A549 (cell line): ENCODE results near the gene STRN3. TPM values are rescaled to one million over a fixed set of nuclear protein-coding genes. Genes with fewer than 3 reads are reported as not detected.
A peak's percentile ranks its signal among the peaks of the same experiment; 100 is the strongest.
"Not testable (repeated sequence)": the region's sequence is repeated elsewhere in the genome, so short reads cannot be mapped to it uniquely, and the experiment has no call there.

Source experiments
- ATAC-seq, 2 experiments: fragments of 200-7000 bp in 1 of 2; fragments of >200 bp in 1 of 2; cut with Nextera tagmentation in 1 of 2; cut with Tn5 transposase in 1 of 2; 3 replicates each; pipeline versions ENCODE4 v1.8.0 to v1.9.1; 2018 to 2020; ENCODE audit warnings: mild to moderate bottlenecking in 1 of 2, moderate library complexity in 1 of 2
- CTCF ChIA-PET: fragments of 300-600 bp; sonication (Branson Sonifier 250); formaldehyde crosslinking; extraction: SDS; loops from one replicate; lab custom pipeline; 2021; ENCODE audit warnings: antibody characterized with exemption, inconsistent platforms; lab: Yijun Ruan, JAX
- POLR2A ChIA-PET: fragments of 350-600 bp; formaldehyde crosslinking; extraction: SDS; loops from one replicate; lab custom pipeline; 2021; ENCODE audit warnings: antibody characterized with exemption, inconsistent platforms; lab: Yijun Ruan, JAX
- DNase-seq, 2 experiments: peaks; one replicate each; pipeline versions ENCODE4 v3.0.0 to v3.0.0-alpha.2; 2011 to 2016; ENCODE audit warnings: low read depth in 1 of 2, low spot score in 1 of 2
- FAIRE-seq: peaks from 2 replicates; lab custom pipeline; 2011; peaks lifted over from hg19 to GRCh38; lab: Jason Lieb, UNC
- H3K27ac ChIP-seq, 2 experiments: fragments of >200 bp; sonication (Bioruptor Twin); formaldehyde crosslinking; 3 replicates each; pipeline ENCODE4 v1.5.1; 2016 to 2017
- H3K4me1 ChIP-seq: fragments of >200 bp; sonication (Bioruptor Twin); formaldehyde crosslinking; 3 replicates; pipeline ENCODE4 v1.6.1; 2016
- H3K4me2 ChIP-seq: fragments of >200 bp; sonication (Bioruptor Twin); formaldehyde crosslinking; 3 replicates; pipeline ENCODE4 v1.6.1; 2016
- H3K4me3 ChIP-seq: fragments of >200 bp; sonication (Bioruptor Twin); formaldehyde crosslinking; 3 replicates; pipeline ENCODE4 v1.5.1; 2016
- H3K9me3 ChIP-seq: fragments of >200 bp; sonication (Bioruptor Twin); formaldehyde crosslinking; 3 replicates; pipeline ENCODE4 v1.6.1; 2016
- BHLHE40 ChIP-seq: IDR thresholded peaks from 2 replicates; pipeline ENCODE4 v1.6.1; 2012; ENCODE audit warnings: low read depth, low read length, inconsistent platforms
- CBX2 ChIP-seq: fragments of 200-600 bp; sonication (generic); IDR thresholded peaks from 2 replicates; pipeline ENCODE4 v1.6.1; 2016; ENCODE audit warnings: low read depth, mild to moderate bottlenecking, borderline replicate concordance
- CEBPB ChIP-seq, 2 experiments: fragments of >200 bp in 1 of 2; sonication (Bioruptor Twin) in 1 of 2; formaldehyde crosslinking in 1 of 2; IDR thresholded peaks; 2 replicates each; pipeline ENCODE4 v1.6.1; 2012 to 2016
- CHD4 ChIP-seq: fragments of 200-600 bp; sonication (generic); IDR thresholded peaks from 2 replicates; pipeline ENCODE4 v1.6.1; 2016; ENCODE audit warnings: antibody characterized with exemption, mild to moderate bottlenecking, borderline replicate concordance
- FOXS1 ChIP-seq: fragments of 250-450 bp; sonication (Bioruptor Pico); IDR thresholded peaks from 2 replicates; pipeline ENCODE4 v1.5.0; 2020; ENCODE audit warnings: mild to moderate bottlenecking, moderate library complexity
- KDM1A ChIP-seq: fragments of 200-600 bp; sonication (generic); IDR thresholded peaks from 2 replicates; pipeline ENCODE4 v1.6.1; 2016; ENCODE audit warnings: low read depth, mild to moderate bottlenecking
- MAFK ChIP-seq: fragments of 450-650 bp; IDR thresholded peaks from 2 replicates; pipeline ENCODE4 v1.6.1; 2014; ENCODE audit not compliant: partially characterized antibody
- MYC ChIP-seq: IDR thresholded peaks from 2 replicates; pipeline ENCODE4 v1.6.1; 2012; ENCODE audit warnings: mild to moderate bottlenecking, inconsistent platforms, low read length, improper control_type of control experiment, borderline replicate concordance
- NR3C1 ChIP-seq: fragments of >200 bp; sonication (Bioruptor Twin); formaldehyde crosslinking; IDR thresholded peaks from 3 replicates; pipeline ENCODE4 v1.6.1; 2017
- PHF8 ChIP-seq: fragments of 200-600 bp; sonication (generic); IDR thresholded peaks from 2 replicates; pipeline ENCODE4 v1.6.1; 2016; ENCODE audit warnings: low read depth, mild to moderate bottlenecking, antibody characterized with exemption, moderate library complexity, borderline replicate concordance
- POLR2AphosphoS2 ChIP-seq: conservative IDR thresholded peaks from 2 replicates; pipeline ENCODE4 v1.6.1; 2012; ENCODE audit warnings: low read length, improper control_type of control experiment, inconsistent platforms
- RFX5 ChIP-seq: fragments of 450-650 bp; IDR thresholded peaks from 2 replicates; pipeline ENCODE4 v1.7.1; 2014; ENCODE audit warnings: antibody characterized with exemption, mild to moderate bottlenecking, moderate library complexity
- SREBF2 ChIP-seq: fragments of 450-650 bp; IDR thresholded peaks from 2 replicates; pipeline ENCODE4 v1.6.1; 2014; ENCODE audit warnings: mild to moderate bottlenecking, moderate library complexity
- ZC3H11A ChIP-seq: fragments of 450-650 bp; IDR thresholded peaks from 2 replicates; pipeline ENCODE4 v1.6.1; 2014; ENCODE audit warnings: antibody characterized with exemption, mild to moderate bottlenecking
- ZFP36 ChIP-seq: fragments of 450-650 bp; IDR thresholded peaks from 2 replicates; pipeline ENCODE4 v1.6.1; 2014; ENCODE audit warnings: borderline replicate concordance; ENCODE audit not compliant: partially characterized antibody
- ZSCAN20 ChIP-seq: fragments of 250-450 bp; sonication (Bioruptor Pico); IDR thresholded peaks from 2 replicates; pipeline ENCODE4 v1.8.0; 2022; ENCODE audit warnings: mild to moderate bottlenecking, moderate library complexity
- WGBS: methylation state at CpG from one replicate; pipeline ENCODE4 v1.1.6; 2017; ENCODE audit errors: missing lambda C conversion rate; 5-methylcytosine and 5-hydroxymethylcytosine counted together
- polyA plus RNA-seq, 4 experiments: library from polyadenylated mRNA; depleted of rRNA in 3 of 4; stranded (reverse); fragments of >200 nt; fragmentation: RNase III in 1 of 4; extraction: RNeasy Plus Mini Kit Qiagen cat#74134 plus additional on column Dnase treatment in 1 of 4; gene quantifications; 2 replicates in 3 of 4; 3 replicates in 1 of 4; pipeline ENCODE4 v1.2.3, GENCODE V29; 2011 to 2017
- TF ChIP-seq, protein P1 (sequence below): fragments of 200-600 bp; sonication (generic); IDR thresholded peaks from 2 replicates; pipeline ENCODE4 v1.6.1; 2016; ENCODE audit warnings: antibody characterized with exemption, mild to moderate bottlenecking, moderate library complexity
- TF ChIP-seq, protein P2 (sequence below): fragments of 250-450 bp; sonication (Bioruptor Pico); IDR thresholded peaks from 2 replicates; pipeline ENCODE4 v1.5.0; 2021; ENCODE audit warnings: mild to moderate bottlenecking, moderate library complexity, borderline replicate concordance
- TF ChIP-seq, protein P3 (sequence below): IDR thresholded peaks from 2 replicates; pipeline ENCODE4 v1.6.1; 2012

The STRN3 gene
- polyA plus RNA-seq, 2 of the 4 experiments (the other 2 are of a cell fraction): 22.1 to 44.8 TPM

DNA sequence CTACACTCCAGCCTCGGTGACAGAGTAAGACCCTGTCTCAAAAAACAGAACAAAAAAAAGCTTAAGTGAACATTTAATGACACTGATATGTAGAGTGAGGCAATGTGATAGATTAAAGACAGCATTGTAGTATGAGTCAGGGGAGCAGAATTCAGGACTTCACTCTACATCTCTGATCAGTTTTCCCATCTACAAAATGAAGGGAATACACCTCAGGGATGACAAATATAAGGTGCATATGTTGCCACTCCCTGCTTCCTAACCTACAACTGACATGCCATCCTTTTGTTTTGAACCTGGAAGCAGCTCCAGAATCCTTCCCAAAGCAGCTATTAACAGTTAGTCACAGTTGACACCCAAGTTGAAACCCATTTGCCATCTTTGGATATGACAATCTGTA is 30.9 kb upstream of the STRN3 start:
- Histone ChIP-seq H3K27ac (no peak overlapping the region), H3K9me3 (no peaks in the 10 kb centered on the region), H3K4me3 (no peak overlapping the region), H3K4me2 (no peak overlapping the region), H3K4me1 (peaks cover 27% of the 10 kb centered on the region)
- 93% methylated on average over 1 of the region's 1 CpG for WGBS
- POLR2A ChIA-PET: no interaction called here
- CTCF ChIA-PET: interaction anchor here (0.5 to 1.2 kb wide), 3 partner anchors 10 to 25 kb away, joined by 3 to 4 read pairs (median 3); no protein-coding TSS in a partner anchor
- no peak for ATAC-seq
- no peak for TF ChIP-seq BHLHE40
- no peak for DNase-seq
- FAIRE-seq: no peak

DNA sequence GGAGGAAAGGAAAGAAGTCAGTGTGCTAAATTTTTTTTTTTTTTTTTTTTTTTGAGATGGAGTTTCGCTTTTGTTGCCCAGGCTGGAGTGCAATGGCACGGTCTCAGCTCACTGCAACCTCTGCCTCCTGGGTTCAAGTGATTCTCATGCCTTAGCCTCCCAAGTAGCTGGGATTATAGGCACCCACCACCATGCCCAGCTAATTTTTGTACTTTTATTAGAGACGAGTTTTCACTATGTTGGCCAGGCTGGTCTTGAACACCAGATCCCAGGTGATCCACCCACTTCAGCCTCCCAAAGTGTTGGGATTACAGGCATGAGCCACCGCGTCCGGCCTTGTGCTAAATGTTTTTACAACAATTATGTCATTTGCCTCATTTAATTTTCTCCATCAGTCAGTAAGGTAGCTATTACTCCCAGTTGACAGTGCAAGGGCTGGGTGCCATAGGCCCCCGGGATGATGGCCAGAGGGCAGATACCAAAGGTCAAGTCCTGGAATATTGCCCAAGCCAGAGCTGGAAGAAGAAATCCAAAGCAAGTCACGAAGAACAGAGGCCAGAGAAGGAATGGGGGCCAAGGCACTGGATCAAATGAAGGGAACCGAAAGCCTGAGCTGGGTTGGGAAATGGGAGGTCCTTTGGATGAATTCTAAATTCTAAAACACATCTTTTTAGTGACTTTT is 26.9 kb upstream of the STRN3 start:
- not testable (repeated sequence) for DNase-seq, ATAC-seq, FAIRE-seq, H3K4me3 ChIP-seq, H3K9me3 ChIP-seq
- 87% methylated on average over 9 of the region's 9 CpGs for WGBS
- ChIA-PET POLR2A (interaction anchor here (0.6 kb wide), 1 partner anchor 15 kb away, joined by 3 read pairs; no protein-coding TSS in a partner anchor), CTCF (interaction anchor here (0.6 to 1.2 kb wide), 3 partner anchors 24 to 119 kb away, joined by 3 to 4 read pairs (median 3); no protein-coding TSS in a partner anchor)
- Histone ChIP-seq H3K27ac (0 out of 6 replicates have a peak overlapping the region, but pooled peaks of 1 of the 2 experiments have one; percentile 34), H3K4me1 (peaks cover 15% of the 10 kb centered on the region), H3K4me2 (0 out of 3 replicates have a peak overlapping the region, but pooled peaks have one; percentile 4)

DNA sequence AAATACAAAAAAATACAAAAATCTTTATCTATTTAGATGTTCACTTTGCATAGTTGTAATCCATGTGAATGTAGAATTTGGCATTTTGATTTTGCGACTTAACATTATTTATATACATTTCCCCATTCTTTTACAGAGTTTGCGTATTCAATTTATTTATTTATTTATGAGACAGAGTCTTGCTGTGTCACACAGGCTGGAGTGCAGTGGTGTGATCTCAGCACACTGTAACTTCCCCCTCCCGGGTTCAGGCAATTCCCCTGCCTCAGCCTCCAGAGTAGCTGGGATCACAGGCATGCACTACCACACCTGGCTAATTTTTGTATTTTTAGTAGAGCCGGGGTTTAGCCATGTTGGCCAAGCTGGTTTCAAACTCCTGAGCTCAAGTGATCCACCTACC is 25.3 kb upstream of the STRN3 start:
- 60% methylated on average over 4 of the region's 4 CpGs for WGBS
- CTCF ChIA-PET: no interaction called here
- Histone ChIP-seq H3K4me3 (no peak overlapping the region), H3K9me3 (no peaks in the 10 kb centered on the region), H3K4me2 (no peak overlapping the region), H3K27ac (peak overlapping the region in 1 of 2 experiments; percentile 0; a peak in 1 of 6 replicates), H3K4me1 (peaks cover 15% of the 10 kb centered on the region)
- FAIRE-seq: no peak
- DNase-seq: no peak
- ATAC-seq: no peak
- POLR2A ChIA-PET: interaction anchor here (0.6 kb wide), 1 partner anchor 13 kb away, joined by 4 read pairs; no protein-coding TSS in a partner anchor
- no peak for TF ChIP-seq ZSCAN20 (CRISPR knock-in tag)
- no peak for TF ChIP-seq KDM1A
- TF ChIP-seq RFX5: no peak
- no peak for TF ChIP-seq POLR2AphosphoS2
- TF ChIP-seq MAFK: no peak

DNA sequence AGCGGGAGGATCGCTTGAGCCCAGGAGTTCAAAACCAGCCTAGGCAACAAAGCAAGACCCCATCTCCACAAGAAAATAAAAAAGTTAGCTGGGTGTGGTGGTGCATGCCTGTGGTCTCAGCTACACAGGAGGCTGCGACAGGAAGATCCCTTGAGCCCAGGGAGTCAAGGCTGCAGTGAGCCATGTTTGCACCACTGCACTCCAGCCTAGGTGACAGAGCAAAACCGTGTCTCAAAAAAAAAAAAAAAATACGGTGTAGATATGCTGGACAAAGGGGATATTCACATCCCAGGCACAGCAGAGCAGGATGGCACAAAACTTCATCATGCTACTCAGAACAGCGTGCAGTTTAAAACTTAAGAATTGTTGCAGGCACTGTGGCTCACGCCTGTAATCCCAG is 24.8 kb upstream of the STRN3 start:
- ChIA-PET CTCF (no interaction called here), POLR2A (interaction anchor here (0.6 kb wide), 1 partner anchor 12 kb away, joined by 4 read pairs; no protein-coding TSS in a partner anchor)
- H3K4me1 ChIP-seq: peaks cover 15% of the 10 kb centered on the region
- no peaks in the 10 kb centered on the region for H3K9me3 ChIP-seq
- no peak for TF ChIP-seq NR3C1
- TF ChIP-seq CEBPB (IDR thresholded peaks at IDR 0.05): no peak
- TF ChIP-seq, protein P1, sequence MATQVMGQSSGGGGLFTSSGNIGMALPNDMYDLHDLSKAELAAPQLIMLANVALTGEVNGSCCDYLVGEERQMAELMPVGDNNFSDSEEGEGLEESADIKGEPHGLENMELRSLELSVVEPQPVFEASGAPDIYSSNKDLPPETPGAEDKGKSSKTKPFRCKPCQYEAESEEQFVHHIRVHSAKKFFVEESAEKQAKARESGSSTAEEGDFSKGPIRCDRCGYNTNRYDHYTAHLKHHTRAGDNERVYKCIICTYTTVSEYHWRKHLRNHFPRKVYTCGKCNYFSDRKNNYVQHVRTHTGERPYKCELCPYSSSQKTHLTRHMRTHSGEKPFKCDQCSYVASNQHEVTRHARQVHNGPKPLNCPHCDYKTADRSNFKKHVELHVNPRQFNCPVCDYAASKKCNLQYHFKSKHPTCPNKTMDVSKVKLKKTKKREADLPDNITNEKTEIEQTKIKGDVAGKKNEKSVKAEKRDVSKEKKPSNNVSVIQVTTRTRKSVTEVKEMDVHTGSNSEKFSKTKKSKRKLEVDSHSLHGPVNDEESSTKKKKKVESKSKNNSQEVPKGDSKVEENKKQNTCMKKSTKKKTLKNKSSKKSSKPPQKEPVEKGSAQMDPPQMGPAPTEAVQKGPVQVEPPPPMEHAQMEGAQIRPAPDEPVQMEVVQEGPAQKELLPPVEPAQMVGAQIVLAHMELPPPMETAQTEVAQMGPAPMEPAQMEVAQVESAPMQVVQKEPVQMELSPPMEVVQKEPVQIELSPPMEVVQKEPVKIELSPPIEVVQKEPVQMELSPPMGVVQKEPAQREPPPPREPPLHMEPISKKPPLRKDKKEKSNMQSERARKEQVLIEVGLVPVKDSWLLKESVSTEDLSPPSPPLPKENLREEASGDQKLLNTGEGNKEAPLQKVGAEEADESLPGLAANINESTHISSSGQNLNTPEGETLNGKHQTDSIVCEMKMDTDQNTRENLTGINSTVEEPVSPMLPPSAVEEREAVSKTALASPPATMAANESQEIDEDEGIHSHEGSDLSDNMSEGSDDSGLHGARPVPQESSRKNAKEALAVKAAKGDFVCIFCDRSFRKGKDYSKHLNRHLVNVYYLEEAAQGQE: no peak
- TF ChIP-seq FOXS1: no peak
- no peak for TF ChIP-seq MYC
- TF ChIP-seq PHF8: no peak
- no peak for TF ChIP-seq SREBF2
- TF ChIP-seq ZFP36: no peak
- TF ChIP-seq CBX2: no peak
- TF ChIP-seq, protein P2, sequence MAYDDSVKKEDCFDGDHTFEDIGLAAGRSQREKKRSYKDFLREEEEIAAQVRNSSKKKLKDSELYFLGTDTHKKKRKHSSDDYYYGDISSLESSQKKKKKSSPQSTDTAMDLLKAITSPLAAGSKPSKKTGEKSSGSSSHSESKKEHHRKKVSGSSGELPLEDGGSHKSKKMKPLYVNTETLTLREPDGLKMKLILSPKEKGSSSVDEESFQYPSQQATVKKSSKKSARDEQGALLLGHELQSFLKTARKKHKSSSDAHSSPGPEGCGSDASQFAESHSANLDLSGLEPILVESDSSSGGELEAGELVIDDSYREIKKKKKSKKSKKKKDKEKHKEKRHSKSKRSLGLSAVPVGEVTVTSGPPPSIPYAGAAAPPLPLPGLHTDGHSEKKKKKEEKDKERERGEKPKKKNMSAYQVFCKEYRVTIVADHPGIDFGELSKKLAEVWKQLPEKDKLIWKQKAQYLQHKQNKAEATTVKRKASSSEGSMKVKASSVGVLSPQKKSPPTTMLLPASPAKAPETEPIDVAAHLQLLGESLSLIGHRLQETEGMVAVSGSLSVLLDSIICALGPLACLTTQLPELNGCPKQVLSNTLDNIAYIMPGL: no peak
- TF ChIP-seq, protein P3, sequence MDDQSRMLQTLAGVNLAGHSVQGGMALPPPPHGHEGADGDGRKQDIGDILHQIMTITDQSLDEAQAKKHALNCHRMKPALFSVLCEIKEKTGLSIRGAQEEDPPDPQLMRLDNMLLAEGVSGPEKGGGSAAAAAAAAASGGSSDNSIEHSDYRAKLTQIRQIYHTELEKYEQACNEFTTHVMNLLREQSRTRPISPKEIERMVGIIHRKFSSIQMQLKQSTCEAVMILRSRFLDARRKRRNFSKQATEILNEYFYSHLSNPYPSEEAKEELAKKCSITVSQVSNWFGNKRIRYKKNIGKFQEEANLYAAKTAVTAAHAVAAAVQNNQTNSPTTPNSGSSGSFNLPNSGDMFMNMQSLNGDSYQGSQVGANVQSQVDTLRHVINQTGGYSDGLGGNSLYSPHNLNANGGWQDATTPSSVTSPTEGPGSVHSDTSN: no peak
- TF ChIP-seq CHD4: no peak
- no peak for TF ChIP-seq KDM1A
- no peak for TF ChIP-seq ZC3H11A
- TF ChIP-seq MAFK: no peak
- ATAC-seq (no peak), FAIRE-seq (no peak), DNase-seq (no peak)
- WGBS: 83% methylated on average over 7 of the region's 7 CpGs
- no peak overlapping the region for H3K4me2 ChIP-seq
- H3K4me3 ChIP-seq: no peak overlapping the region
- H3K27ac ChIP-seq: no peak overlapping the region
